Tibial nerve (tissue), 4 donors: ENCODE measurements around the gene TBCD. TPM values are rescaled to one million over a fixed set of nuclear protein-coding genes. Genes with fewer than 3 reads are reported as not detected.
A peak's percentile ranks its signal among the peaks of the same experiment; 100 is the strongest.
"Not testable (repeated sequence)": the region's sequence is repeated elsewhere in the genome, so short reads cannot be mapped to it uniquely, and the experiment has no call there.

Experiments
- DNase-seq, 2 donors: peaks; one replicate each; pipeline ENCODE4 v3.0.0-alpha.2; 2019; ENCODE audit warnings: low spot score in 2 of 2
- H3K27ac ChIP-seq, 4 donors: fragments of 200-600 bp; sonication (generic) in 3 of 4; one replicate each; pipeline ENCODE4 v1.5.1; 2017 to 2019; ENCODE audit warnings: mild to moderate bottlenecking in 1 of 4
- H3K27me3 ChIP-seq, 2 donors: fragments of 200-600 bp; sonication (generic) in 1 of 2; one replicate each; pipeline versions ENCODE4 v1.5.1 to v1.6.0; 2017 to 2019
- H3K36me3 ChIP-seq, 3 donors: fragments of 200-600 bp; sonication (generic); one replicate each; pipeline ENCODE4 v1.5.1; 2018 to 2019
- H3K4me1 ChIP-seq, 4 donors: fragments of 200-600 bp; sonication (generic) in 3 of 4; one replicate each; pipeline ENCODE4 v1.5.1; 2017 to 2019
- H3K4me3 ChIP-seq, 4 donors: fragments of 200-600 bp; sonication (generic) in 3 of 4; one replicate each; pipeline ENCODE4 v1.5.1; 2017 to 2019; ENCODE audit warnings: mild to moderate bottlenecking in 1 of 4, moderate library complexity in 1 of 4
- H3K9me3 ChIP-seq, 4 donors: fragments of 200-600 bp; sonication (generic) in 3 of 4; one replicate each; pipeline ENCODE4 v1.5.1; 2017 to 2019
- EP300 ChIP-seq, 2 donors: sonication (generic); formaldehyde crosslinking; IDR thresholded peaks; one replicate each; pipeline ENCODE4 v1.6.1; 2017; ENCODE audit warnings: antibody characterized with exemption in 2 of 2, mild to moderate bottlenecking in 1 of 2
- POLR2A ChIP-seq, 2 donors: fragments of 450-650 bp; IDR thresholded peaks; one replicate each; pipeline ENCODE4 v1.6.1; 2017; ENCODE audit warnings: antibody characterized with exemption in 2 of 2, mild to moderate bottlenecking in 2 of 2, moderate library complexity in 2 of 2
- whole genome bisulfite sequencing, 2 donors: methylation state at CpG; one replicate each; pipeline ENCODE4 v1.1.5; 2018; 5-methylcytosine and 5-hydroxymethylcytosine counted together
- total RNA-seq, 4 donors: library from RNA; depleted of rRNA; stranded (reverse); fragments of >200 nt; gene quantifications; one replicate each; pipeline ENCODE4 v1.1.0, GENCODE V29; 2016
- TF ChIP-seq, protein P1 (sequence below), 5 experiments: fragments of 200-600 bp in 3 of 5; fragments of 450-650 bp in 2 of 5; sonication (generic) in 3 of 5; IDR thresholded peaks; one replicate each; pipeline ENCODE4 v1.5.1; 2016 to 2019; ENCODE audit warnings: antibody characterized with exemption in 5 of 5, mild to moderate bottlenecking in 3 of 5, moderate library complexity in 2 of 5

The TBCD gene
- total RNA-seq, 4 donors from 2014 or later: 42.6 to 115 (median 87.9) TPM

- DNase-seq: no peak
- Histone ChIP-seq H3K27ac (no peak overlapping the region), H3K9me3 (no peaks in the 10 kb centered on the region), H3K4me1 (no peaks in the 10 kb centered on the region), H3K27me3 (no peaks in the 10 kb centered on the region), H3K4me3 (no peak overlapping the region), H3K36me3 (peaks cover 0 to 80% (median 13%) of the 10 kb centered on the region in 3 donors)
- WGBS, 2 donors: 96% methylated on average over 7 of the region's 7 CpGs
- TF ChIP-seq EP300 (IDR thresholded peaks at IDR 0.05) (no peak), POLR2A (IDR thresholded peaks at IDR 0.05) (no peak)
- TF ChIP-seq, protein P1, sequence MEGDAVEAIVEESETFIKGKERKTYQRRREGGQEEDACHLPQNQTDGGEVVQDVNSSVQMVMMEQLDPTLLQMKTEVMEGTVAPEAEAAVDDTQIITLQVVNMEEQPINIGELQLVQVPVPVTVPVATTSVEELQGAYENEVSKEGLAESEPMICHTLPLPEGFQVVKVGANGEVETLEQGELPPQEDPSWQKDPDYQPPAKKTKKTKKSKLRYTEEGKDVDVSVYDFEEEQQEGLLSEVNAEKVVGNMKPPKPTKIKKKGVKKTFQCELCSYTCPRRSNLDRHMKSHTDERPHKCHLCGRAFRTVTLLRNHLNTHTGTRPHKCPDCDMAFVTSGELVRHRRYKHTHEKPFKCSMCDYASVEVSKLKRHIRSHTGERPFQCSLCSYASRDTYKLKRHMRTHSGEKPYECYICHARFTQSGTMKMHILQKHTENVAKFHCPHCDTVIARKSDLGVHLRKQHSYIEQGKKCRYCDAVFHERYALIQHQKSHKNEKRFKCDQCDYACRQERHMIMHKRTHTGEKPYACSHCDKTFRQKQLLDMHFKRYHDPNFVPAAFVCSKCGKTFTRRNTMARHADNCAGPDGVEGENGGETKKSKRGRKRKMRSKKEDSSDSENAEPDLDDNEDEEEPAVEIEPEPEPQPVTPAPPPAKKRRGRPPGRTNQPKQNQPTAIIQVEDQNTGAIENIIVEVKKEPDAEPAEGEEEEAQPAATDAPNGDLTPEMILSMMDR (IDR thresholded peaks at IDR 0.05): no peak
Observed at GRCh38 chr17:82769041-82769440, 17.2 kb downstream of the TBCD start.

- TF ChIP-seq, protein P1 (IDR thresholded peaks at IDR 0.05): no peak
- TF ChIP-seq EP300 (IDR thresholded peaks at IDR 0.05) (no peak), POLR2A (IDR thresholded peaks at IDR 0.05) (no peak)
- Histone ChIP-seq H3K27ac (no peak overlapping the region), H3K36me3 (peaks cover 0 to 65% (median 7%) of the 10 kb centered on the region in 3 donors), H3K27me3 (no peaks in the 10 kb centered on the region), H3K9me3 (no peaks in the 10 kb centered on the region), H3K4me1 (peaks cover 0 to 8% (median 0%) of the 10 kb centered on the region in 4 donors), H3K4me3 (no peak overlapping the region)
- WGBS, 2 donors: 84 to 100% methylated on average over 2 to 3 of the region's 3 CpGs
- no peak for DNase-seq
Observed at GRCh38 chr17:82772026-82772425, 20.2 kb downstream of the TBCD start.

- not testable (repeated sequence) for H3K27ac ChIP-seq, H3K27me3 ChIP-seq, H3K4me1 ChIP-seq, H3K9me3 ChIP-seq, H3K4me3 ChIP-seq, DNase-seq
- peaks cover 0 to 44% (median under 1%) of the 10 kb centered on the region in 3 donors for H3K36me3 ChIP-seq
- 82 to 85% methylated on average over 19 of the region's 19 CpGs for WGBS, 2 donors
Observed at GRCh38 chr17:82774456-82774855, 22.6 kb downstream of the TBCD start.

DNA sequence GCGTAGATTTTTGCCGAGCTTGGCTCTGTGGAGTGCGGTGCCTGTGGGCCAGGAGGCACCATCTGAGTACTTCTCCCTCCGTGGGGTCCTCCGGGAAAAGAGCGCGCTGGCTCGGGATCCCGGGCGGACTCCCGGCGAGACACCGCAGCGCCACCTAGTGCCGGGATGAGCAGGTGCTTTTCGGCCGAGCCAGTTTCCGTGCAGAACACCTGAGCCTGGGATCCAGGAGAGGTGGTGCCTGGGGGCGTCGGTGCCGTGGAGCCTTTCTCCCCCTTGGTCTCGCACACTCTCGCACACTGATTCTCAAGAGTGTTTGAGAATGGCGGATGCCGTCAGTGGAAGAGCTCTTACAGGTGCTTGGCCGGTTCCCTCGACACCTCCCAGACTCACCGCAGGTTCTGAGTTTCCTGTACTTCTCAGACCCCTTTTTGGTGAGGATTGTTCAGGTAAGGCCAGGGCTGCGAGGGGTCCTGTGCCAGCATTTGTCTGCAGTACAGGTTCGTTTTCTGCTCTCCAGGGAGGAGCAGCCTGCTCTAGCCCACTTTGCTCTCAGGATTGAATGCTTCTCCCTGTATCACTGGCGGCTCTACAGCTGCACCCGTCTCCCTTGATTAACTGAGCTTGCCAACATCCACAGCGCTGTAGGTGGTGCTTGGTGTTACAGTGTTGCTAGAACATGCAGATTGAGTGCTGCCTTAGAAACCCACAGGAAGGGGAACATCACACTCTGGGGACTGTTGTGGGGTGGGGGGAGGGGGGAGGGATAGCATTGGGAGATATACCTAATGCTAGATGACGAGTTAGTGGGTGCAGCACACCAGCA is 23.3 kb downstream of the TBCD start:
- Histone ChIP-seq H3K4me1 (peaks cover 0 to 8% (median 0%) of the 10 kb centered on the region in 4 donors), H3K27ac (no peak overlapping the region), H3K9me3 (no peaks in the 10 kb centered on the region), H3K4me3 (peak overlapping the region in 1 of 4 donors; percentile 21), H3K27me3 (no peaks in the 10 kb centered on the region), H3K36me3 (peaks cover 0 to 44% (median 0%) of the 10 kb centered on the region in 3 donors)
- peak; percentile 38 to 50 for DNase-seq
- WGBS, 2 donors: 39 to 41% methylated on average over 34 of the region's 34 CpGs
- TF ChIP-seq EP300 (IDR thresholded peaks at IDR 0.05) (no peak), POLR2A (IDR thresholded peaks at IDR 0.05) (no peak)
- TF ChIP-seq, protein P1 (IDR thresholded peaks at IDR 0.05): peak; percentile 83 to 93 (median 86)

DNA sequence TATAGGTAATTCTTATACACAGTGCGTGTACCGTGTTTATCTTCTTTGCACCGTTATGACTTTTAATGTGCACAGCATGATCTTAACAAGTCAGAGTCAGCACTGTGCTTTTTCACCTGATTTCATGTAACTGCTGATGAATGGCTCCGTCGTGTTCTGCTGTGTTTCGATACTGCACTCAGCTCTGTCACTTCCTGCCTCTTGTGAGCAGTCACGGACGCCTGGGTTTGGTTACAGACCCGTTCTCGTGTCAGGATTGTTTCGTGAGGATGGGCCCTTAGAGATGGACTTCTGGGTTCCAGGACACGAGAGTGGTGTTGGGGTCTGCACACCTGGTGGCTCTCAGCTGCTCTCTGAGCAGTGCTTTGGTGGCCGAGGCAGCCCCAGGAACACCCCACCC is 24.6 kb downstream of the TBCD start:
- Histone ChIP-seq H3K36me3 (peaks cover 0 to 37% (median 0%) of the 10 kb centered on the region in 3 donors), H3K4me1 (peaks cover 0 to 9% (median 0%) of the 10 kb centered on the region in 4 donors), H3K27ac (no peak overlapping the region), H3K9me3 (no peaks in the 10 kb centered on the region), H3K4me3 (no peak overlapping the region), H3K27me3 (no peaks in the 10 kb centered on the region)
- TF ChIP-seq EP300 (IDR thresholded peaks at IDR 0.05) (no peak), POLR2A (IDR thresholded peaks at IDR 0.05) (no peak)
- TF ChIP-seq, protein P1 (IDR thresholded peaks at IDR 0.05): no peak
- WGBS, 2 donors: 91 to 92% methylated on average over 13 of the region's 13 CpGs
- DNase-seq: no peak
